ENCODE measurements around the gene AGBL1. TPM values are rescaled to one million over a fixed set of nuclear protein-coding genes. Genes with fewer than 3 reads are reported as not detected.

AGBL1 gene
- total RNA-seq, 2 donors from 2014 or later: 0.23 to 0.91 TPM

DNA sequence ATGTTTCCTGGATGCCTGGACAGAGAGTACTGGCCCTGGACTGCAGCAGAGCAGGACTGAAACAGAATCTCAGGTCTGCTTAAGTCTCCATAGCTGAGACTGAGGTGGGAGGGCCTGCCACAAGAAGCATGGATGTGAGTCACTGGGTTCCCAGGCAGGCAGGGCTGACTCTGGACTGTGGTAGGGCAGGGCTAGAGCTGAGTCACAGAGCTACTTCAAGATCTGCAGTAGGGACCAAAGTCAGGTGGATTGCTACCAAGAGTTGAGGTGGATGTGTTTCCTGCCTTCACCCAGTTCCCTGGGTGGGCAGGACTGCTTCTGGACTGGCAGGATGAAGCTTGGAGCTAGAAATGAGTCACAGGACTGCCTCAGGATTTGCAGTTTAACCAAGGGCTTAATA lies 282.9 kb downstream of the AGBL1 start:
- no peak for TF ChIP-seq POLR2A (IDR thresholded peaks at IDR 0.05)
- no peak for TF ChIP-seq POLR2AphosphoS5 (IDR thresholded peaks at IDR 0.05)
- TF ChIP-seq, protein P1, sequence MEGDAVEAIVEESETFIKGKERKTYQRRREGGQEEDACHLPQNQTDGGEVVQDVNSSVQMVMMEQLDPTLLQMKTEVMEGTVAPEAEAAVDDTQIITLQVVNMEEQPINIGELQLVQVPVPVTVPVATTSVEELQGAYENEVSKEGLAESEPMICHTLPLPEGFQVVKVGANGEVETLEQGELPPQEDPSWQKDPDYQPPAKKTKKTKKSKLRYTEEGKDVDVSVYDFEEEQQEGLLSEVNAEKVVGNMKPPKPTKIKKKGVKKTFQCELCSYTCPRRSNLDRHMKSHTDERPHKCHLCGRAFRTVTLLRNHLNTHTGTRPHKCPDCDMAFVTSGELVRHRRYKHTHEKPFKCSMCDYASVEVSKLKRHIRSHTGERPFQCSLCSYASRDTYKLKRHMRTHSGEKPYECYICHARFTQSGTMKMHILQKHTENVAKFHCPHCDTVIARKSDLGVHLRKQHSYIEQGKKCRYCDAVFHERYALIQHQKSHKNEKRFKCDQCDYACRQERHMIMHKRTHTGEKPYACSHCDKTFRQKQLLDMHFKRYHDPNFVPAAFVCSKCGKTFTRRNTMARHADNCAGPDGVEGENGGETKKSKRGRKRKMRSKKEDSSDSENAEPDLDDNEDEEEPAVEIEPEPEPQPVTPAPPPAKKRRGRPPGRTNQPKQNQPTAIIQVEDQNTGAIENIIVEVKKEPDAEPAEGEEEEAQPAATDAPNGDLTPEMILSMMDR (IDR thresholded peaks at IDR 0.05): no peak
- Histone ChIP-seq H3K27me3 (replicated peaks; ENCODE audit: insufficient read depth) (no peaks in the 10 kb centered on the region), H3K4me3 (no peak overlapping the region), H3K4me1 (replicated peaks) (no peaks in the 10 kb centered on the region), H3K36me3 (no peaks in the 10 kb centered on the region), H3K27ac (no peak overlapping the region), H3K9me3 (no peaks in the 10 kb centered on the region)
- no peak for DNase-seq (ENCODE audit: low spot score)
- intact Hi-C loops (cut with DNase I): no loop called here

DNA sequence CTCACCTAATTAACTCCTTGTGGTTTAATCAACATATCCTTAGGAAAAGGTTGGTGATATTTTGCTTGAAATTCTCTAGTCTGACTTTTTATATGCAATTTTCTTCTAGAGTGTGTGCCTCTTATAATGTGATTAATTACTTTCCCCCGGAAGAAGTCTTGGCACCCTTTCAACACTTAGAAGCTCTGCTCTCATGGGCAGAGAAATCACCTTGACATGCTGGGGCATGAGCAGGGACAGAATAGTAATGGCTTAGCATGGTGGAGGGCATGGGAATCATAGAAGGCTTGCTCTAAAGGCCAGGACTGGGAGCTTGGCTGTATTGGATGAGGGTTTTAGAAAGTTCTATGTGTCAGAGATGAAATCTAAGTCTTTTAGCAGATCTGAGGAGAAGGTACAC lies 293.5 kb downstream of the AGBL1 start:
- 15% methylated on average over 1 of the region's 1 CpG for WGBS
- no peak for TF ChIP-seq POLR2AphosphoS5 (IDR thresholded peaks at IDR 0.05)
- no peak for TF ChIP-seq POLR2A (IDR thresholded peaks at IDR 0.05)
- TF ChIP-seq, protein P1 (IDR thresholded peaks at IDR 0.05): no peak
- peak; percentile 11 for DNase-seq (ENCODE audit: low spot score)
- H3K27ac ChIP-seq: no peak overlapping the region
- H3K4me1 ChIP-seq (replicated peaks): no peaks in the 10 kb centered on the region
- H3K4me3 ChIP-seq: no peak overlapping the region
- no peaks in the 10 kb centered on the region for H3K9me3 ChIP-seq
- H3K27me3 ChIP-seq (replicated peaks; ENCODE audit: insufficient read depth): no peaks in the 10 kb centered on the region
- H3K36me3 ChIP-seq: no peaks in the 10 kb centered on the region
- intact Hi-C loops (cut with DNase I): no loop called here

DNA sequence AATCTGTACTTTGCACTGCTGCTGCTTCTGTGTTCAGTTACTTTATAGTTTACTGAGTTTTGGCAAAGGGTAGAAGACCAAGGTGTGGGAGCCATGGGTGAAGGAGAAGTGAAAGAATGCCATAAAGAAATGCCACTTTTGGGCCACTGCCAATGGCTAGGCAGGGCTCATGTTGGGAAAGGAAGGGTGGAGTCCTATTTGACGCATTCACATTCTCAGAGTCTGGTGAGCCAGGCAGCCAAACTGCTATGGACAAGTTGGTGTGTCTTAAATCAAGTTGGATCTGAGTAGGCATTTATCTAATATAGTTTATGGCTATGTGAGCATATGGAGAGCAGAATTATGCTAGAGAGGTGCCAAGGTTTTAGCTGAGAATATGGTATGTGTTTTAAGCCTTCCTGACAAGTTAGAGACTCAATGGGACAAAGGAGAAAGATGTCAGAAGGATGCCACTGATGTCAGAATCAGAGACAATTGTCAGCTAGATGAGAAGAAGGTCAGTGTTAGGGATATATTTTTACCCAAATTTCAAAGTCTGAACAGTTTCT lies 296.1 kb downstream of the AGBL1 start:
- WGBS: 55% methylated on average over 1 of the region's 1 CpG
- Histone ChIP-seq H3K36me3 (no peaks in the 10 kb centered on the region), H3K9me3 (no peaks in the 10 kb centered on the region), H3K27me3 (replicated peaks; ENCODE audit: insufficient read depth) (no peaks in the 10 kb centered on the region), H3K27ac (no peak overlapping the region), H3K4me1 (replicated peaks) (no peaks in the 10 kb centered on the region), H3K4me3 (no peak overlapping the region)
- TF ChIP-seq, protein P1 (IDR thresholded peaks at IDR 0.05): no peak
- TF ChIP-seq POLR2AphosphoS5 (IDR thresholded peaks at IDR 0.05): peak; percentile 34
- TF ChIP-seq POLR2A (IDR thresholded peaks at IDR 0.05): no peak
- intact Hi-C loops (cut with DNase I): no loop called here
- peak; percentile 41 for DNase-seq (ENCODE audit: low spot score)

DNA sequence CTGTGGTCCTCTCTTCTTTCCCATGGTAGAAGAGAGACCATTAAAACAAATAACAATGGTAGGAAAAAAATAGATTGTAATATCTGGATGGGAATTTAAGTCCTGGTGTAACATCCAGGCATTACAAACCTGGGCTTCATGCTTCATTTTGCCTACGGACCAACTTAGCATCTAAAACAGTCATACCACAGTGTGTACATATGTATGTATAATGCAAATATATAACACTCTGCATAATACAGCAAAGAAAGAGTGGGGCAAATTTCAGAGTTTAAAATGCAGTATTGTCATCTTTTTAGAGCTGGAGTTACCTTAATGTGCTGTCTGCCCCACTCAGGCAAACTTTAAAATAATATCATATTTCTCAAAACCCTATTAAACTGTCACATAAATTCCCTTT lies 298.2 kb downstream of the AGBL1 start:
- Histone ChIP-seq H3K4me3 (no peak overlapping the region), H3K36me3 (no peaks in the 10 kb centered on the region), H3K27ac (no peak overlapping the region), H3K4me1 (replicated peaks) (no peaks in the 10 kb centered on the region), H3K9me3 (no peaks in the 10 kb centered on the region), H3K27me3 (replicated peaks; ENCODE audit: insufficient read depth) (no peaks in the 10 kb centered on the region)
- DNase-seq (ENCODE audit: low spot score): no peak
- intact Hi-C loops (cut with DNase I): no loop called here
- WGBS: 62% methylated on average over 1 of the region's 1 CpG
- TF ChIP-seq POLR2AphosphoS5 (IDR thresholded peaks at IDR 0.05): no peak
- TF ChIP-seq, protein P1 (IDR thresholded peaks at IDR 0.05): no peak
- no peak for TF ChIP-seq POLR2A (IDR thresholded peaks at IDR 0.05)

DNA sequence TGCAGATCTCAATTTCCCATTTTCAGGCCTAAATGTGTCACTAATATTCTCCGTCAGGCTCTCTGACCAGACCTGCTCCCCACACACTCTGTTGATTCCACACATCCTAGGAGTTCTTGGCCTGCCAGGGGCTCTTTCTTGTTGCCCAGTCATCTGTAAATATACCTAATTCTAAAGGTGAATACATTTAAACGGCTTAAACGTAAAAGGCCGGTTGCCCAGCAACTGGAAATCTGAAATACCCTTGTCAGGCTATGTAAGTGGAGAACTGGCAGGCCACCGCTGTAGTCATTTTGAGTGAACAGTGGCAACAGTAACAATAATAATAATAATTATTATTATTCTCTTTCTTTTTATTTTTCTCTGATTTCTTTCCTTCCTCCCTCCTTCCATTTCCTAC lies 302.7 kb downstream of the AGBL1 start:
- no peaks in the 10 kb centered on the region for H3K9me3 ChIP-seq
- no peak for TF ChIP-seq POLR2A (IDR thresholded peaks at IDR 0.05)
- no peak for DNase-seq (ENCODE audit: low spot score)
- no peaks in the 10 kb centered on the region for H3K27me3 ChIP-seq (replicated peaks; ENCODE audit: insufficient read depth)
- H3K4me1 ChIP-seq (replicated peaks): no peaks in the 10 kb centered on the region
- H3K4me3 ChIP-seq: no peak overlapping the region
- no peak overlapping the region for H3K27ac ChIP-seq
- intact Hi-C loops (cut with DNase I): no loop called here
- H3K36me3 ChIP-seq: no peaks in the 10 kb centered on the region
- WGBS: 77% methylated on average over 5 of the region's 5 CpGs

Measured in prostate gland (tissue), 2 donors.